Activated CD4-positive, alpha-beta T cell treated with anti-CD3 and anti-CD28 coated beads, Interleukin-2, amount 10 ng/mL, durations not matched to agents 7 days and 5 days (primary cell): ENCODE results near the gene ACSL4. TPM values are rescaled to one million over a fixed set of nuclear protein-coding genes. Genes with fewer than 3 reads are reported as not detected.
"Not testable (repeated sequence)": the region's sequence is repeated elsewhere in the genome, so short reads cannot be mapped to it uniquely, and the experiment has no call there.

ENCODE experiments used
- CTCF ChIA-PET: fragments of 350-600 bp; sonication (Branson Sonifier 250); formaldehyde crosslinking; loops from one replicate; lab custom pipeline; 2021; ENCODE audit warnings: antibody characterized with exemption; lab: Charles Lee
- POLR2A ChIA-PET: fragments of 350-600 bp; sonication (Branson Sonifier 250); formaldehyde crosslinking; loops from one replicate; lab custom pipeline; 2021; ENCODE audit warnings: antibody characterized with exemption; lab: Charles Lee
- DNase-seq: peaks from one replicate; pipeline ENCODE4 v3.0.0-alpha.2; 2020
- H3K27ac Mint-ChIP-seq: one replicate; pipeline ENCODE4 v1.8.0; 2021; ENCODE audit warnings: mild to moderate bottlenecking, moderate library complexity, mixed read lengths
- H3K27me3 Mint-ChIP-seq: one replicate; pipeline ENCODE4 v1.8.0; 2021; ENCODE audit warnings: mixed read lengths
- H3K36me3 Mint-ChIP-seq: one replicate; pipeline ENCODE4 v1.8.0; 2021; ENCODE audit warnings: low read depth, mixed read lengths
- H3K4me1 Mint-ChIP-seq: one replicate; pipeline ENCODE4 v1.8.0; 2021; ENCODE audit warnings: mixed read lengths
- H3K4me3 Mint-ChIP-seq: one replicate; pipeline ENCODE4 v1.8.0; 2021; ENCODE audit warnings: mild to moderate bottlenecking, moderate library complexity, mixed read lengths
- H3K9me3 Mint-ChIP-seq: one replicate; pipeline ENCODE4 v1.8.0; 2021; ENCODE audit warnings: mixed read lengths
- total RNA-seq, 2 experiments: library from RNA; stranded (reverse); gene quantifications; one replicate each; pipeline ENCODE4 v1.2.3, GENCODE V29; 2021

Gene ACSL4
- total RNA-seq, 2 experiments from 2014 or later = 34.5 to 40.4 TPM

GRCh38 chrX:109654516-109655109, 78.4 kb downstream of the ACSL4 start:
- no peaks in the 10 kb centered on the region for H3K4me1 Mint-ChIP-seq
- no peaks in the 10 kb centered on the region for H3K27me3 Mint-ChIP-seq
- H3K4me3 Mint-ChIP-seq = no peak overlapping the region
- H3K9me3 Mint-ChIP-seq = no peaks in the 10 kb centered on the region
- no peak overlapping the region for H3K27ac Mint-ChIP-seq
- CTCF ChIA-PET = interaction anchor here (1.1 kb wide), 1 partner anchor 10 kb away, joined by 4 read pairs; no protein-coding TSS in a partner anchor
- H3K36me3 Mint-ChIP-seq = peaks cover 28% of the 10 kb centered on the region
- no peak for DNase-seq
- POLR2A ChIA-PET = no interaction called here

- H3K4me3 Mint-ChIP-seq, DNase-seq, CTCF ChIA-PET, POLR2A ChIA-PET, H3K4me1 Mint-ChIP-seq, H3K27ac Mint-ChIP-seq, H3K27me3 Mint-ChIP-seq, H3K9me3 Mint-ChIP-seq: not testable (repeated sequence)
- peaks cover 14% of the 10 kb centered on the region for H3K36me3 Mint-ChIP-seq
Observed at GRCh38 chrX:109644671-109645070, 88.4 kb downstream of the ACSL4 start.

- H3K36me3 Mint-ChIP-seq = peaks cover 16% of the 10 kb centered on the region
- CTCF ChIA-PET = no interaction called here
- no peak for DNase-seq
- no peak overlapping the region for H3K27ac Mint-ChIP-seq
- H3K27me3 Mint-ChIP-seq = no peaks in the 10 kb centered on the region
- peaks cover 9% of the 10 kb centered on the region for H3K4me1 Mint-ChIP-seq
- H3K4me3 Mint-ChIP-seq = no peak overlapping the region
- POLR2A ChIA-PET = no interaction called here
- H3K9me3 Mint-ChIP-seq = peaks cover 2% of the 10 kb centered on the region
Observed at GRCh38 chrX:109643687-109644086, 89.4 kb downstream of the ACSL4 start.

- ChIA-PET CTCF (interaction anchor here (0.6 kb wide), 1 partner anchor 1476 kb away, joined by 4 read pairs; no protein-coding TSS in a partner anchor), POLR2A (no interaction called here)
- Mint-ChIP-seq H3K4me1 (peaks cover 23% of the 10 kb centered on the region), H3K27me3 (no peaks in the 10 kb centered on the region), H3K27ac (peak overlapping the region; percentile 80), H3K36me3 (peaks cover 18% of the 10 kb centered on the region), H3K9me3 (peaks cover 3% of the 10 kb centered on the region), H3K4me3 (no peak overlapping the region)
- DNase-seq = no peak
Observed at GRCh38 chrX:109638158-109638557, 94.9 kb downstream of the ACSL4 start.

GRCh38 chrX:109637477-109637876, 95.6 kb downstream of the ACSL4 start:
- POLR2A ChIA-PET, CTCF ChIA-PET, DNase-seq, H3K27me3 Mint-ChIP-seq, H3K4me3 Mint-ChIP-seq, H3K9me3 Mint-ChIP-seq: not testable (repeated sequence)
- Mint-ChIP-seq H3K27ac (peak overlapping the region; percentile 80), H3K4me1 (peaks cover 23% of the 10 kb centered on the region), H3K36me3 (peaks cover 18% of the 10 kb centered on the region)

GRCh38 chrX:109635146-109635545, 97.9 kb downstream of the ACSL4 start:
- CTCF ChIA-PET = interaction anchor here (1.1 to 2.6 kb wide), 3 partner anchors 15 to 149 kb away, joined by 3 to 8 read pairs (median 4); no protein-coding TSS in a partner anchor
- H3K9me3 Mint-ChIP-seq = peaks cover 3% of the 10 kb centered on the region

GRCh38 chrX:109632906-109633504, 100.1 kb downstream of the ACSL4 start:
- Mint-ChIP-seq H3K27me3 (no peaks in the 10 kb centered on the region), H3K4me1 (peaks cover 10% of the 10 kb centered on the region), H3K4me3 (no peak overlapping the region), H3K9me3 (no peaks in the 10 kb centered on the region), H3K27ac (no peak overlapping the region), H3K36me3 (peaks cover 5% of the 10 kb centered on the region)
- ChIA-PET POLR2A (no interaction called here), CTCF (interaction anchor here (0.8 to 2.6 kb wide), 2 partner anchors 13 to 31 kb away, joined by 3 to 8 read pairs; no protein-coding TSS in a partner anchor)
- no peak for DNase-seq

More at GRCh38 chrX:109635146-109635545, 97.9 kb downstream of the ACSL4 start:
- H3K4me3 Mint-ChIP-seq = no peak overlapping the region
- DNase-seq = no peak
- POLR2A ChIA-PET = no interaction called here
- no peaks in the 10 kb centered on the region for H3K27me3 Mint-ChIP-seq
- H3K36me3 Mint-ChIP-seq = peaks cover 13% of the 10 kb centered on the region
- peaks cover 23% of the 10 kb centered on the region for H3K4me1 Mint-ChIP-seq
- no peak overlapping the region for H3K27ac Mint-ChIP-seq

- H3K9me3 Mint-ChIP-seq = no peaks in the 10 kb centered on the region
- ChIA-PET CTCF (no interaction called here), POLR2A (no interaction called here)
- H3K4me3 Mint-ChIP-seq = no peak overlapping the region
- no peaks in the 10 kb centered on the region for H3K4me1 Mint-ChIP-seq
- no peak for DNase-seq
- H3K36me3 Mint-ChIP-seq = no peaks in the 10 kb centered on the region
- H3K27me3 Mint-ChIP-seq = no peaks in the 10 kb centered on the region
- H3K27ac Mint-ChIP-seq = no peak overlapping the region
Observed at GRCh38 chrX:109629310-109629709, 103.7 kb downstream of the ACSL4 start.

GRCh38 chrX:109626637-109627036, 106.4 kb downstream of the ACSL4 start:
- DNase-seq = no peak
- CTCF ChIA-PET = interaction anchor here (2.2 kb wide), 1 partner anchor 141 kb away, joined by 5 read pairs; no protein-coding TSS in a partner anchor
- H3K9me3 Mint-ChIP-seq = no peaks in the 10 kb centered on the region

GRCh38 chrX:109624641-109625616, 108.1 kb downstream of the ACSL4 start, which contains the start of gene KCNE5:
Gene KCNE5 (minus strand): TSS chrX:109625172. CDS start chrX:109625020, 152 bp downstream.
- Mint-ChIP-seq H3K4me3 (no peak within 1 kb of the TSS), H3K9me3 (no peaks in the 10 kb centered on the region), H3K36me3 (no peaks in the 10 kb centered on the region), H3K27ac (no peak within 1 kb of the TSS), H3K4me1 (no peaks in the 10 kb centered on the region), H3K27me3 (no peaks in the 10 kb centered on the region)
- POLR2A ChIA-PET = no interaction called here
- DNase-seq = no peak
- CTCF ChIA-PET = interaction anchor here (0.6 kb wide), 1 partner anchor 40 kb away, joined by 3 read pairs; no protein-coding TSS in a partner anchor

More at GRCh38 chrX:109626637-109627036, 106.4 kb downstream of the ACSL4 start:
- Mint-ChIP-seq H3K4me1 (no peaks in the 10 kb centered on the region), H3K4me3 (no peak overlapping the region), H3K36me3 (no peaks in the 10 kb centered on the region), H3K27me3 (no peaks in the 10 kb centered on the region), H3K27ac (no peak overlapping the region)
- POLR2A ChIA-PET = no interaction called here

GRCh38 chrX:109623997-109624396, 109.1 kb downstream of the ACSL4 start:
- H3K4me3 Mint-ChIP-seq = no peak overlapping the region
- POLR2A ChIA-PET = no interaction called here
- CTCF ChIA-PET = no interaction called here

GRCh38 chrX:109622270-109622669, 110.8 kb downstream of the ACSL4 start:
- H3K36me3 Mint-ChIP-seq = no peaks in the 10 kb centered on the region
- ChIA-PET POLR2A (no interaction called here), CTCF (interaction anchor here (1.7 kb wide), 1 partner anchor 11 kb away, joined by 4 read pairs; no protein-coding TSS in a partner anchor)
- no peak overlapping the region for H3K27ac Mint-ChIP-seq
- no peaks in the 10 kb centered on the region for H3K9me3 Mint-ChIP-seq
- no peak overlapping the region for H3K4me3 Mint-ChIP-seq
- DNase-seq = no peak
- H3K4me1 Mint-ChIP-seq = no peaks in the 10 kb centered on the region
- no peaks in the 10 kb centered on the region for H3K27me3 Mint-ChIP-seq

More at GRCh38 chrX:109623997-109624396, 109.1 kb downstream of the ACSL4 start:
- H3K9me3 Mint-ChIP-seq = no peaks in the 10 kb centered on the region
- no peaks in the 10 kb centered on the region for H3K27me3 Mint-ChIP-seq
- no peak overlapping the region for H3K27ac Mint-ChIP-seq
- no peaks in the 10 kb centered on the region for H3K36me3 Mint-ChIP-seq
- DNase-seq = no peak
- no peaks in the 10 kb centered on the region for H3K4me1 Mint-ChIP-seq
